NCI-H510A treated with DMSO at 0.1 percent for 48 hours (cell line): ENCODE results near the gene ZPBP2.

Experiments
- DNase-seq: peaks from one replicate; lab custom pipeline; 2025; lab: John Stamatoyannopoulos, UW

Gene ZPBP2

GRCh38 chr17:39913989-39914388 is 46.0 kb downstream of the ZPBP2 start:
- DNase-seq: no peak

GRCh38 chr17:39915559-39915958 is 47.6 kb downstream of the ZPBP2 start:
- no peak for DNase-seq

GRCh38 chr17:39916918-39917317 is 48.9 kb downstream of the ZPBP2 start:
- peak; percentile 1 for DNase-seq

- no peak for DNase-seq
Observed at GRCh38 chr17:39919087-39919683, 51.2 kb downstream of the ZPBP2 start.

- DNase-seq: no peak
Observed at GRCh38 chr17:39920218-39921210, 52.5 kb downstream of the ZPBP2 start.

GRCh38 chr17:39921323-39921722 is 53.3 kb downstream of the ZPBP2 start:
- DNase-seq: no peak

- DNase-seq: no peak
Observed at GRCh38 chr17:39922006-39922405, 54.0 kb downstream of the ZPBP2 start.

GRCh38 chr17:39923230-39923629 is 55.2 kb downstream of the ZPBP2 start:
- no peak for DNase-seq

GRCh38 chr17:39923836-39924690 is 56.1 kb downstream of the ZPBP2 start:
- DNase-seq: peak; percentile 22

GRCh38 chr17:39924691-39925055 is 56.7 kb downstream of the ZPBP2 start:
- no peak for DNase-seq

- DNase-seq: peak; percentile 17
Observed at GRCh38 chr17:39925282-39926134, 57.5 kb downstream of the ZPBP2 start.

GRCh38 chr17:39926135-39926587 is 58.2 kb downstream of the ZPBP2 start:
- DNase-seq: no peak

- DNase-seq: peak; percentile 41
Observed at GRCh38 chr17:39926588-39927100, 58.6 kb downstream of the ZPBP2 start.
